Measurements from ENCODE around the gene TENM4.

TENM4 gene

DNA sequence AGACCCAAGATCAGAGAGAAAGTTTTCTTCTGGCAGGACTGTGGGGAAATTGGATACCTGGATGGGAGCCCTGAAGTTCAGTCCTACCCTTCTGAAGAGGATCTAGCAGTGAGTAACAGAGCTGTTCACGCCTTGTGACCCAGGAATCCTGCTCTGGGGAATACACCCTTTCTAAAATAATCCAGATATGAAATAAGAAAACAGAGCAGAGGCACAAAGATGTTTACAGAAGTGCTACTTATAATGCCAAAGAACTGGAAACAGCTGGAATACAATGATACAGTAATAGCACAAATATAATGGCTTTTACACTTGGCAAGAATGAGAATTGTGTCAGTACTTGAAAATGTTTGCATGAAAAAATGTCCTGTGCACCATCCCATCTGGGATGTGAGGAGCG, 562.2 kb downstream of the TENM4 start (continued):
- TF ChIP-seq ZNF514 (tag by site-specific recombination; IDR thresholded peaks at IDR 0.05) = no peak
- no peak for TF ChIP-seq GLIS1 (tag by site-specific recombination; IDR thresholded peaks at IDR 0.05)
- no peak for TF ChIP-seq ZNF785 (tag by site-specific recombination; IDR thresholded peaks at IDR 0.05)
- TF ChIP-seq ZNF214 (tag by site-specific recombination; IDR thresholded peaks at IDR 0.05; ENCODE audit: borderline replicate concordance) = no peak
- TF ChIP-seq ZNF112 (tag by site-specific recombination; IDR thresholded peaks at IDR 0.05) = no peak
- TF ChIP-seq TCF7L2 (IDR thresholded peaks at IDR 0.05; ENCODE audit: borderline replicate concordance, low read depth, low read length) = no peak

DNA sequence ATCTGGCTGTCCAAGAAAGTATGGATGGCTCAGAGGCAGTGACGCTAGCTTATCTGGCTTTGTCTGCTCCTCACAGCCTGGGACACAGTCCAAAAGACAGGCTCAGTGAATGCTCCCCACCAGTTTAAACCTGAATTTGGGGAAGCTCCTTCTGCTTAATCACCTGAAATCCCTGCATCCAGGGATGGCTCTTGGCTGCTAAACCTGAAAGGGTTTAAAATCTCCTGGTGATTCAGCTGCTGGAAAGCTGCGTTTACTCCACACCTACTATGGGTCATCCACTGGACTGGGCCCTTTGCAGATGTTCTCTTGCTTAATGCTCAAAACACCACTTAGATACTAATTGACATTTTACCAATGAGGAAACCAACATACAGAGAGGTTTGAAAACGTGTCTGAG, 564.2 kb downstream of the TENM4 start:
- H3K36me3 ChIP-seq (ENCODE audit: control insufficient read depth in 2 of 2, insufficient read depth in 1 of 2, low read length in 2 of 2) = no peaks in the 10 kb centered on the region
- ChIA-PET CTCF (no interaction called here), POLR2A (no interaction called here)
- H3K4me3 ChIP-seq (ENCODE audit: low read depth, low read length) = no peak overlapping the region
- TF ChIP-seq ZNF221 (tag by site-specific recombination; IDR thresholded peaks at IDR 0.05; ENCODE audit: borderline replicate concordance) (no peak), ZFP37 (tag by site-specific recombination; IDR thresholded peaks at IDR 0.05) (no peak), ZNF19 (tag by site-specific recombination; IDR thresholded peaks at IDR 0.05; ENCODE audit: low read depth) (no peak), ZNF624 (tag by site-specific recombination; IDR thresholded peaks at IDR 0.05) (no peak), ZNF768 (tag by site-specific recombination; IDR thresholded peaks at IDR 0.05) (no peak), PRDM1 (tag by site-specific recombination; IDR thresholded peaks at IDR 0.05) (no peak), ZFP41 (tag by site-specific recombination; IDR thresholded peaks at IDR 0.05; ENCODE audit: borderline replicate concordance) (no peak)
- no peaks in the 10 kb centered on the region for H3K9me3 ChIP-seq (ENCODE audit: control insufficient read depth, insufficient read depth, low read depth, low read length)
- no peak overlapping the region for H3K27ac ChIP-seq (ENCODE audit: extremely low read depth, low read depth, low read length)
- H3K4me1 ChIP-seq (ENCODE audit: control insufficient read depth, insufficient read depth, low read length) = no peaks in the 10 kb centered on the region

- Histone ChIP-seq H3K4me3 (ENCODE audit: low read depth, low read length) (no peak overlapping the region), H3K4me1 (ENCODE audit: control insufficient read depth, insufficient read depth, low read length) (no peaks in the 10 kb centered on the region), H3K9me3 (ENCODE audit: control insufficient read depth, insufficient read depth, low read depth, low read length) (no peaks in the 10 kb centered on the region), H3K36me3 (ENCODE audit: control insufficient read depth in 2 of 2, insufficient read depth in 1 of 2, low read length in 2 of 2) (no peaks in the 10 kb centered on the region), H3K27ac (ENCODE audit: extremely low read depth, low read depth, low read length) (no peak overlapping the region)
- ChIA-PET CTCF (no interaction called here), POLR2A (no interaction called here)
- TF ChIP-seq ZNF670 (tag by site-specific recombination; IDR thresholded peaks at IDR 0.05; ENCODE audit: low read depth) (no peak), SP2 (tag by site-specific recombination; IDR thresholded peaks at IDR 0.05) (no peak), ZNF404 (tag by site-specific recombination; IDR thresholded peaks at IDR 0.05) (no peak), GLI4 (tag by site-specific recombination; IDR thresholded peaks at IDR 0.05) (no peak), ZNF580 (tag by site-specific recombination; IDR thresholded peaks at IDR 0.05) (no peak), ZNF391 (tag by site-specific recombination; IDR thresholded peaks at IDR 0.05; ENCODE audit: borderline replicate concordance, low read depth) (no peak), ZIC2 (tag by site-specific recombination; IDR thresholded peaks at IDR 0.05) (no peak), GLI2 (tag by site-specific recombination; IDR thresholded peaks at IDR 0.05; ENCODE audit: borderline replicate concordance, low read depth) (no peak), ZNF114 (tag by site-specific recombination; IDR thresholded peaks at IDR 0.05) (no peak), GLIS1 (tag by site-specific recombination; IDR thresholded peaks at IDR 0.05) (no peak), KLF8 (tag by site-specific recombination; IDR thresholded peaks at IDR 0.05) (no peak), ZNF621 (tag by site-specific recombination; IDR thresholded peaks at IDR 0.05) (no peak)
- TF ChIP-seq, protein P1, sequence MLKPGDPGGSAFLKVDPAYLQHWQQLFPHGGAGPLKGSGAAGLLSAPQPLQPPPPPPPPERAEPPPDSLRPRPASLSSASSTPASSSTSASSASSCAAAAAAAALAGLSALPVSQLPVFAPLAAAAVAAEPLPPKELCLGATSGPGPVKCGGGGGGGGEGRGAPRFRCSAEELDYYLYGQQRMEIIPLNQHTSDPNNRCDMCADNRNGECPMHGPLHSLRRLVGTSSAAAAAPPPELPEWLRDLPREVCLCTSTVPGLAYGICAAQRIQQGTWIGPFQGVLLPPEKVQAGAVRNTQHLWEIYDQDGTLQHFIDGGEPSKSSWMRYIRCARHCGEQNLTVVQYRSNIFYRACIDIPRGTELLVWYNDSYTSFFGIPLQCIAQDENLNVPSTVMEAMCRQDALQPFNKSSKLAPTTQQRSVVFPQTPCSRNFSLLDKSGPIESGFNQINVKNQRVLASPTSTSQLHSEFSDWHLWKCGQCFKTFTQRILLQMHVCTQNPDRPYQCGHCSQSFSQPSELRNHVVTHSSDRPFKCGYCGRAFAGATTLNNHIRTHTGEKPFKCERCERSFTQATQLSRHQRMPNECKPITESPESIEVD (tag by site-specific recombination; IDR thresholded peaks at IDR 0.05) = no peak
- TF ChIP-seq, protein P2, sequence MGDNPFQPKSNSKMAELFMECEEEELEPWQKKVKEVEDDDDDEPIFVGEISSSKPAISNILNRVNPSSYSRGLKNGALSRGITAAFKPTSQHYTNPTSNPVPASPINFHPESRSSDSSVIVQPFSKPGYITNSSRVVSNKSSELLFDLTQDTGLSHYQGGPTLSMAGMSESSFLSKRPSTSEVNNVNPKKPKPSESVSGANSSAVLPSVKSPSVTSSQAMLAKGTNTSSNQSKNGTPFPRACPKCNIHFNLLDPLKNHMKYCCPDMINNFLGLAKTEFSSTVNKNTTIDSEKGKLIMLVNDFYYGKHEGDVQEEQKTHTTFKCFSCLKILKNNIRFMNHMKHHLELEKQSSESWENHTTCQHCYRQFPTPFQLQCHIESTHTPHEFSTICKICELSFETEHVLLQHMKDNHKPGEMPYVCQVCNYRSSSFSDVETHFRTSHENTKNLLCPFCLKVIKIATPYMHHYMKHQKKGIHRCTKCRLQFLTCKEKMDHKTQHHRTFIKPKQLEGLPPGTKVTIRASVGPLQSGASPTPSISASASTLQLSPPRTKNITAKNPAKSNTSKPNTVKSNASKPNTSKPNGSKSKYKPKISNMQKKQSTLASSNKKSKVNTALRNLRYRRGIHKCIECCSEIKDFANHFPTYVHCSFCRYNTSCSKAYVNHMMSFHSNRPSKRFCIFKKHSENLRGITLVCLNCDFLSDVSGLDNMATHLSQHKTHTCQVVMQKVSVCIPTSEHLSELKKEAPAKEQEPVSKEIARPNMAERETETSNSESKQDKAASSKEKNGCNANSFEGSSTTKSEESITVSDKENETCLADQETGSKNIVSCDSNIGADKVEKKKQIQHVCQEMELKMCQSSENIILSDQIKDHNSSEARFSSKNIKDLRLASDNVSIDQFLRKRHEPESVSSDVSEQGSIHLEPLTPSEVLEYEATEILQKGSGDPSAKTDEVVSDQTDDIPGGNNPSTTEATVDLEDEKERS (tag by site-specific recombination; IDR thresholded peaks at IDR 0.05) = no peak
Observed at GRCh38 chr11:78870655-78871054, 570.2 kb downstream of the TENM4 start.
